ENCODE measurements around the gene FKBP4. TPM values are rescaled to one million over a fixed set of nuclear protein-coding genes. Genes with fewer than 3 reads are reported as not detected.

The FKBP4 gene
- total and polyA plus RNA-seq, 2 experiments from 2014 or later = 126 to 223 TPM

- Histone ChIP-seq H3K27ac (ENCODE audit: low read depth) (no peak overlapping the region), H3F3A (replicated peaks; ENCODE audit: low read depth) (peaks cover 84% of the 10 kb centered on the region), H3K4me3 (no peak overlapping the region), H4K20me1 (replicated peaks; ENCODE audit: insufficient read depth) (peaks cover 46% of the 10 kb centered on the region), H3K4me2 (no peak overlapping the region), H3K36me3 (ENCODE audit: insufficient read depth) (peaks cover 87% of the 10 kb centered on the region), H2AFZ (no peak overlapping the region), H3K27me3 (ENCODE audit: insufficient read depth) (no peaks in the 10 kb centered on the region), H3K79me2 (replicated peaks; ENCODE audit: insufficient read depth) (peaks cover 34% of the 10 kb centered on the region), H3K4me1 (ENCODE audit: insufficient read depth) (peaks cover 10% of the 10 kb centered on the region), H3K9me2 (ENCODE audit: insufficient read depth) (no peaks in the 10 kb centered on the region)
- ATAC-seq (no peak), DNase-seq (ENCODE audit: low spot score) (no peak)
- peaks cover 5% of the 10 kb centered on the region; the same call in 1 of the 3 replicates for H3K9me3 Mint-ChIP-seq
- H3K27ac Mint-ChIP-seq = no peak overlapping the region
- TF ChIP-seq ZNF114 (CRISPR knock-in tag; IDR thresholded peaks at IDR 0.05) (no peak), REST (IDR thresholded peaks at IDR 0.05; ENCODE audit: unreplicated experiment) (no peak), CREB1 (CRISPR knock-in tag; IDR thresholded peaks at IDR 0.05; ENCODE audit: low read depth) (no peak), POLR2AphosphoS5 (IDR thresholded peaks at IDR 0.05; ENCODE audit: low read depth) (no peak), EZH2 (IDR thresholded peaks at IDR 0.05; ENCODE audit: low read depth, unreplicated experiment) (no peak), ZNF462 (CRISPR knock-in tag; IDR thresholded peaks at IDR 0.05) (no peak)
- H3K4me3 Mint-ChIP-seq = no peak overlapping the region
- peaks cover 98% of the 10 kb centered on the region for H3K36me3 Mint-ChIP-seq (ENCODE audit: low read depth)
- peaks cover 9% of the 10 kb centered on the region for H3K27me3 Mint-ChIP-seq (ENCODE audit: insufficient read depth, low read depth, poor library complexity)
- H3K4me1 Mint-ChIP-seq = peaks cover 11% of the 10 kb centered on the region
Measured at GRCh38 chr12:2801044-2801783, 6.4 kb downstream of the FKBP4 start.

Data from GM23338 (cell line).